CD1c-positive myeloid dendritic cell (primary cell): Measurements from ENCODE around the gene CAPN2.
A peak's percentile ranks its signal among the peaks of the same experiment; 100 is the strongest.

Experiments used
- DNase-seq: peaks from one replicate; pipeline ENCODE4 v3.0.0-alpha.2; 2016; ENCODE audit errors: extremely low spot score

The CAPN2 gene

GRCh38 chr1:223712194-223712849 is at the start of gene CAPN2:
TSS of gene CAPN2 (plus strand) at chr1:223712539. CDS start at chr1:223712641, 102 bp downstream.
- DNase-seq: peak; percentile 93

- peak; percentile 20 for DNase-seq
Observed at GRCh38 chr1:223662943-223663342, 49.4 kb upstream of the CAPN2 start.

- no peak for DNase-seq
Observed at GRCh38 chr1:223664106-223664505, 48.2 kb upstream of the CAPN2 start.

- DNase-seq: no peak
Observed at GRCh38 chr1:223665592-223666312, 46.6 kb upstream of the CAPN2 start, which contains the start of gene CAPN8. TSS of gene CAPN8 (minus strand) at chr1:223665701. CDS start at chr1:223665646, 55 bp downstream.

GRCh38 chr1:223667484-223668182 is 44.7 kb upstream of the CAPN2 start:
- no peak for DNase-seq

- no peak for DNase-seq
Observed at GRCh38 chr1:223669003-223669795, 43.1 kb upstream of the CAPN2 start.

- peak; percentile 24 for DNase-seq
Observed at GRCh38 chr1:223670458-223671159, 41.7 kb upstream of the CAPN2 start.

GRCh38 chr1:223674119-223674890 is 38.0 kb upstream of the CAPN2 start:
- peak; percentile 56 for DNase-seq

GRCh38 chr1:223678841-223679240 is 33.5 kb upstream of the CAPN2 start:
- DNase-seq: peak; percentile 67

- DNase-seq: no peak
Observed at GRCh38 chr1:223680188-223680587, 32.2 kb upstream of the CAPN2 start.

GRCh38 chr1:223682502-223682901 is 29.8 kb upstream of the CAPN2 start:
- DNase-seq: no peak

- DNase-seq: peak; percentile 50
Observed at GRCh38 chr1:223683586-223684487, 28.5 kb upstream of the CAPN2 start.

- DNase-seq: no peak
Observed at GRCh38 chr1:223684488-223684792, 27.9 kb upstream of the CAPN2 start.

- DNase-seq: no peak
Observed at GRCh38 chr1:223691121-223691520, 21.2 kb upstream of the CAPN2 start.

- no peak for DNase-seq
Observed at GRCh38 chr1:223695014-223695548, 17.3 kb upstream of the CAPN2 start.

- no peak for DNase-seq
Observed at GRCh38 chr1:223695941-223696340, 16.4 kb upstream of the CAPN2 start.

GRCh38 chr1:223700388-223700918 is 11.9 kb upstream of the CAPN2 start:
- DNase-seq: no peak

GRCh38 chr1:223700942-223701637 is 11.2 kb upstream of the CAPN2 start:
- no peak for DNase-seq
